GM12801 (cell line): ENCODE results near the gene POLDIP3.

Experiments used
- CTCF ChIP-seq: IDR thresholded peaks from one replicate; pipeline ENCODE4 v1.5.1; 2011; ENCODE audit warnings: control low read depth; ENCODE audit not compliant: insufficient read length; ENCODE audit errors: extremely low read depth

POLDIP3 gene

GRCh38 chr22:42611051-42611450, 3.6 kb downstream of the POLDIP3 start:
- no peak for TF ChIP-seq CTCF

DNA sequence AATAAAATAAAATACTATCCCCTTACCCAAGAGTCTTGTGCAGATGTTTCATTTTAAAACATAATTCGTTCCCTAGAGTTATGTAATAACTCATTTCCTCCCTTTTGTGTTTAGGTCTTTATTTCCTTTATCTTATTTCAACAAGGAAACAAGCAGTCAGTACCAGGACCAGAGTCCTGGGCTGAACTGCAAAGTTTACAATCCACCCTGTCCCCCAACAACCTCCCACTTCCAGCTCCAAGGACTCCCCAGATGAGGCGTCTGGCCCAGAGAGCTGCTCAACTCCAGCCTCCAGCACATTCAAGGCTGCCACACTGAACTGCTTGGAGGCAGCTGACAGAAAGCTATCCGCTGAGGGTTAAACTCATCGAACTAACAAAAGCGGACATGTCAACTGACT, 4.5 kb downstream of the POLDIP3 start:
- TF ChIP-seq CTCF: no peak

- no peak for TF ChIP-seq CTCF
These were observed 5.8 kb downstream of the POLDIP3 start for GRCh38 chr22:42608823-42609361.

DNA sequence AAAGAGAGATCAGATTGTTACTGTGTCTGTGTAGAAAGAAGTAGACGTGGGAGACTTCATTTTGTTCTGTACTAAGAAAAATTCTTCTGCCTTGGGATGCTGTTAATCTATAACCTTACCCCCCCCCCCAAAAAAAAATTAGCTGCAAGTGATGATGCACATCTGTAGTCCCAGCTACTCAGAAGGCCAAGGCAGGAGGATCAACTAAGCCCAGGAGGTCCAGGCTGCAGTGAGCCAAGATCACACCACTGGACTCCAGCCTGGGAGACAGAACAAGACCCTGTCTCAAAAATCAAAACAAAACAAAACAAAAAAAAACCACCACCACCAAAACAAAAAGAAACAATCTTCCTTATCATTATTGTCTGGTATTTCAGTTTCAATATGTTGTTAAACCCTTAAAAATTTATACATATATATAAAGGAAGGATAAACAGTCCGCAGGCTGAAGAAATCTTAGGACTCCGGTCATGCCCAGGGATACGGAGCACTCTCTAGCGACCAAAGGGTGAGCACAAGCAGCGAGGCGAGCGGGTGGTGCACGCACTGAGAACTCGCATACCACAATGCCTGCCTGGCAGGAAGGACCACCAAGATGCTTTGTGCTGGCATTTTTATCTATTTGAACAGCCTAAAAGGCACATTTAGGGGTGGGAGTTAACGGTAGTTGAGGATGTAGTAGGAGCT, 6.4 kb downstream of the POLDIP3 start:
- TF ChIP-seq CTCF: no peak

DNA sequence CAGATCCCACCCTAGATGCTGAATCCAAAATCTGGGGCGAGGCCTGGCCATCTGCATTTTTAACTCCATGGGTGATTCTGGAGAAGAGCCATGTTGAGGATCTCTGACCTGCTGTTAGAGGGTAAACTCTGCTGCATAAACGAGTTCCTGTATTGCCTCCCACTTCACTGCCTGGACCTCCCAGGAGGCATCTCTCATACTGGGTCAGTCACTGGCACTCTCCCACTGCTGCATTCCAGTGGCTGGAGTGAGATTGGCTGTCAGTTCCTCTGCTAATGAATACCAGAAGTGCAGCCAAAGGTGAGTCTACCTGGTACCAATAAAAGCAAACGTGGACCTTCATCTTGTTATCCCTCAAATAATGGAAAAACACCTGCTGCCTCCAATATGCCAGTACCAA, 10.3 kb downstream of the POLDIP3 start:
- no peak for TF ChIP-seq CTCF

DNA sequence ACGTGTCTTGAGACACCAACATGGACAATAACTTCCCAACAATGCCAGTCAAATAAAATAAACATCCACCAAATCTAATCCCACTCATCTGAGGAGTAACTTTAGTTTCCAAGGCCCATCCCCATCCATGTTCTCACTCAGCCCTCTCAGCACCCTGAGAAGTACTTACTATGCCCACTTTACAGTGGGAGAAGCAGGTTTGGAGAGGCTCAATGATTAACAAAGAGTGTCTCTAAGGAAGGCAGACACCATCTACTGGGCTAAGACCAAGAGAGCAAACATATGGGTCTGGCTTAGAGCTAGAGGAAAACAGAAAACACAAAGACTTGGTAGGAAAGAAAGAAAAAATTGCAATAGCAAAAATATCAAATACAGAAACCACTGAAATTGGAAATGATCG, 11.3 kb downstream of the POLDIP3 start:
- no peak for TF ChIP-seq CTCF

DNA sequence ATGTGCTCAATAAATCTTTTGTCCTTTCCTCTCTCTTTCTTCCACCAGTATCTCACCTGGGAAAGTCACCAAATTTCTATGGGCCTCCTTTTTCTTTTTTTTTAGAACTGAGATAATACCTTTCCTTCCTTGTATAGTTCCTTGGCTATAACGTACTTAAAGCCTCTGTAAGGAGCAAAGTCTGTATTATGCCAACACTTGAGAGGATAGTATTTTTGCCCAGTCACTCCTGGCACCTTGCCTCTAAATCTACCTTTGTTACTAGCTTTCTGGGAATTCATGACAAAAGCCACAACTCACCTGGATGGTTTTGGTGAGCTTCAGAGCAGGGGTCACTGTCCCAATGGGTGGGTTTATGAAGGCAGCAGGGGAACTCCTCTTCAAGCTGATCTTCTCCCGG, 12.2 kb downstream of the POLDIP3 start:
- no peak for TF ChIP-seq CTCF
